ENCODE results near the gene S100Z.

- no peak for TF ChIP-seq ZSCAN18 (CRISPR knock-in tag; IDR thresholded peaks at IDR 0.05)
- TF ChIP-seq CTCF (IDR thresholded peaks at IDR 0.05): no peak
- no peak for TF ChIP-seq NR1H2 (CRISPR knock-in tag; IDR thresholded peaks at IDR 0.05)
- TF ChIP-seq SP1 (CRISPR knock-in tag; conservative IDR thresholded peaks at IDR 0.05): no peak
- no peak for TF ChIP-seq JAZF1 (CRISPR knock-in tag; IDR thresholded peaks at IDR 0.05)
- no peak for TF ChIP-seq USF1 (CRISPR knock-in tag; IDR thresholded peaks at IDR 0.05)
- no peak for TF ChIP-seq MXD4 (CRISPR knock-in tag; IDR thresholded peaks at IDR 0.05; ENCODE audit: borderline replicate concordance)
- no peak for TF ChIP-seq SMAD3 (CRISPR knock-in tag; IDR thresholded peaks at IDR 0.05; ENCODE audit: borderline replicate concordance)
- TF ChIP-seq ZNF138 (CRISPR knock-in tag; conservative IDR thresholded peaks at IDR 0.05): no peak
- no peak for TF ChIP-seq FOXP4 (CRISPR knock-in tag; IDR thresholded peaks at IDR 0.05)
- no peak for TF ChIP-seq MLX (CRISPR knock-in tag; IDR thresholded peaks at IDR 0.05)
- no peak for TF ChIP-seq MAX (CRISPR knock-in tag; IDR thresholded peaks at IDR 0.05)
- TF ChIP-seq USF2 (CRISPR knock-in tag; IDR thresholded peaks at IDR 0.05): no peak
Observed at GRCh38 chr5:76855961-76856360, 6.1 kb downstream of the S100Z start.
